Astrocyte (in vitro differentiated cells and primary cell): ENCODE data around the gene ATP2B3.

Experiments
- EZH2 ChIP-seq: IDR thresholded peaks from 2 replicates; pipeline ENCODE4 v1.6.1; 2012; ENCODE audit warnings: mild to moderate bottlenecking, low read length, inconsistent platforms; ENCODE audit not compliant: insufficient read depth
- TF ChIP-seq, protein P1 (sequence below): IDR thresholded peaks from 2 replicates; pipeline ENCODE4 v1.5.1; 2011; ENCODE audit warnings: low read depth, mild to moderate bottlenecking, inconsistent platforms, low read length, moderate library complexity; ENCODE audit not compliant: insufficient read depth

GRCh38 chrX:153624196-153625091, 107.0 kb downstream of the ATP2B3 start:
- TF ChIP-seq, protein P1, sequence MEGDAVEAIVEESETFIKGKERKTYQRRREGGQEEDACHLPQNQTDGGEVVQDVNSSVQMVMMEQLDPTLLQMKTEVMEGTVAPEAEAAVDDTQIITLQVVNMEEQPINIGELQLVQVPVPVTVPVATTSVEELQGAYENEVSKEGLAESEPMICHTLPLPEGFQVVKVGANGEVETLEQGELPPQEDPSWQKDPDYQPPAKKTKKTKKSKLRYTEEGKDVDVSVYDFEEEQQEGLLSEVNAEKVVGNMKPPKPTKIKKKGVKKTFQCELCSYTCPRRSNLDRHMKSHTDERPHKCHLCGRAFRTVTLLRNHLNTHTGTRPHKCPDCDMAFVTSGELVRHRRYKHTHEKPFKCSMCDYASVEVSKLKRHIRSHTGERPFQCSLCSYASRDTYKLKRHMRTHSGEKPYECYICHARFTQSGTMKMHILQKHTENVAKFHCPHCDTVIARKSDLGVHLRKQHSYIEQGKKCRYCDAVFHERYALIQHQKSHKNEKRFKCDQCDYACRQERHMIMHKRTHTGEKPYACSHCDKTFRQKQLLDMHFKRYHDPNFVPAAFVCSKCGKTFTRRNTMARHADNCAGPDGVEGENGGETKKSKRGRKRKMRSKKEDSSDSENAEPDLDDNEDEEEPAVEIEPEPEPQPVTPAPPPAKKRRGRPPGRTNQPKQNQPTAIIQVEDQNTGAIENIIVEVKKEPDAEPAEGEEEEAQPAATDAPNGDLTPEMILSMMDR, result no peak
- TF ChIP-seq EZH2, result no peak
